GM18507 (cell line): ENCODE data around the gene PXT1.

Experiments used
- DNase-seq: peaks from one replicate; pipeline ENCODE4 v3.0.0; 2011; ENCODE audit warnings: low read depth; ENCODE audit not compliant: insufficient read length; ENCODE audit errors: extremely low spot score
- FAIRE-seq: peaks from 2 replicates; lab custom pipeline; 2011; peaks lifted over from hg19 to GRCh38; lab: Jason Lieb, UNC

PXT1 gene

GRCh38 chr6:36404164-36404563 lies 38.5 kb downstream of the PXT1 start:
- FAIRE-seq (no peak), DNase-seq (no peak)

GRCh38 chr6:36402481-36402880 lies 40.2 kb downstream of the PXT1 start:
- FAIRE-seq (no peak), DNase-seq (no peak)

GRCh38 chr6:36399970-36400369 lies 42.7 kb downstream of the PXT1 start:
- FAIRE-seq (peak; percentile 56), DNase-seq (no peak)

- FAIRE-seq = no peak
- DNase-seq = no peak
Measured at GRCh38 chr6:36392621-36393020, 50.0 kb downstream of the PXT1 start.

GRCh38 chr6:36389353-36389752 lies 53.3 kb downstream of the PXT1 start:
- FAIRE-seq (no peak), DNase-seq (no peak)

GRCh38 chr6:36387440-36388303 lies 55.0 kb downstream of the PXT1 start, which contains the start of gene ETV7:
ETV7 (minus strand) TSS chr6:36387669; CDS start chr6:36387541, 128 bp downstream.
- no peak for DNase-seq
- FAIRE-seq = peak; percentile 5

GRCh38 chr6:36386495-36387439 lies 55.9 kb downstream of the PXT1 start:
- FAIRE-seq = no peak
- no peak for DNase-seq

GRCh38 chr6:36384095-36384494 lies 58.6 kb downstream of the PXT1 start:
- DNase-seq = no peak
- no peak for FAIRE-seq

- no peak for FAIRE-seq
- no peak for DNase-seq
Measured at GRCh38 chr6:36383606-36384005, 59.0 kb downstream of the PXT1 start.

GRCh38 chr6:36382976-36383375 lies 59.7 kb downstream of the PXT1 start:
- FAIRE-seq (no peak), DNase-seq (no peak)

GRCh38 chr6:36381502-36382389 lies 60.9 kb downstream of the PXT1 start:
- FAIRE-seq (no peak), DNase-seq (no peak)

- no peak for DNase-seq
- FAIRE-seq = no peak
Measured at GRCh38 chr6:36380166-36380565, 62.5 kb downstream of the PXT1 start.

GRCh38 chr6:36378936-36379335 lies 63.7 kb downstream of the PXT1 start:
- no peak for DNase-seq
- FAIRE-seq = no peak

- FAIRE-seq = no peak
- DNase-seq = no peak
Measured at GRCh38 chr6:36378243-36378920, 64.3 kb downstream of the PXT1 start.

- no peak for DNase-seq
- no peak for FAIRE-seq
Measured at GRCh38 chr6:36377594-36377993, 65.1 kb downstream of the PXT1 start.

GRCh38 chr6:36376742-36377141 lies 65.9 kb downstream of the PXT1 start:
- no peak for FAIRE-seq

GRCh38 chr6:36376183-36376582 lies 66.5 kb downstream of the PXT1 start:
- FAIRE-seq = no peak
- no peak for DNase-seq

More at GRCh38 chr6:36376742-36377141, 65.9 kb downstream of the PXT1 start:
- no peak for DNase-seq

GRCh38 chr6:36375644-36376155 lies 67.0 kb downstream of the PXT1 start:
- no peak for DNase-seq
- no peak for FAIRE-seq

- FAIRE-seq = no peak
- no peak for DNase-seq
Measured at GRCh38 chr6:36374972-36375371, 67.7 kb downstream of the PXT1 start.
